ENCODE measurements around the gene MAP3K2. TPM values are rescaled to one million over a fixed set of nuclear protein-coding genes. Genes with fewer than 3 reads are reported as not detected.

Gene MAP3K2
- total and polyA plus RNA-seq, 4 donors, result 5.9 to 46.2 (median 17.0) TPM

DNA sequence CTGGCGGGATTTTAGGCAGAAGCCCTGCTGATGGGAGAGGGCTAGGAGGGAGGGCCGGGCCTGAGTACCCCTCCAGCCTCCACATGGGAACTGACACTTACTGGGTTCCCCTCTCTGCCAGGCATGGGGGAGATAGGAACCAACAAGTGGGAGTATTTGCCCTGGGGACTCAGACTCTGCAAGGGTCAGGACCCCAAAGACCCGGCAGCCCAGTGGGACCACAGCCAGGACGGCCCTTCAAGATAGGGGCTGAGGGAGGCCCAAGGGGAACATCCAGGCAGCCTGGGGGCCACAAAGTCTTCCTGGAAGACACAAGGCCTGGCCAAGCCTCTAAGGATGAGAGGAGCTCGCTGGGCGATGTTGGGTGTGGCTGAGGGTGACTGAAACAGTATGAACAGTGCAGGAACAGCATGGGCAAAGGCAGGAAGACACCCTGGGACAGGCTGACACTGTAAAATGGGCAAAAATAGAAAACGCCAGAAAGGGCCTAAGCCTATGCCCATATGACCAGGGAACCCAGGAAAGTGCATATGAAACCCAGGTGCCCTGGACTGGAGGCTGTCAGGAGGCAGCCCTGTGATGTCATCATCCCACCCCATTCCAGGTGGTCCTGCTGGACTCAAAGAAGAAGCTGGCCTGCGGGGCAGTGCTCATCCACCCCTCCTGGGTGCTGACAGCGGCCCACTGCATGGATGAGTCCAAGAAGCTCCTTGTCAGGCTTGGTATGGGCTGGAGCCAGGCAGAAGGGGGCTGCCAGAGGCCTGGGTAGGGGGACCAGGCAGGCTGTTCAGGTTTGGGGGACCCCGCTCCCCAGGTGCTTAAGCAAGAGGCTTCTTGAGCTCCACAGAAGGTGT, 39.0 kb upstream of the MAP3K2 start:
- no peak overlapping the region for H3K4me3 ChIP-seq (ENCODE audit: low read depth in 1 of 3, low read length in 3 of 3)
- H3K27ac ChIP-seq (ENCODE audit: low read depth in 1 of 2, low read length in 2 of 2), result no peak overlapping the region
- H3K27me3 ChIP-seq (ENCODE audit: control insufficient read depth in 4 of 4, insufficient read depth in 4 of 4, low read length in 3 of 4), result no peaks in the 10 kb centered on the region
- TF ChIP-seq, protein P1, sequence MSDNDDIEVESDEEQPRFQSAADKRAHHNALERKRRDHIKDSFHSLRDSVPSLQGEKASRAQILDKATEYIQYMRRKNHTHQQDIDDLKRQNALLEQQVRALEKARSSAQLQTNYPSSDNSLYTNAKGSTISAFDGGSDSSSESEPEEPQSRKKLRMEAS (IDR thresholded peaks at IDR 0.05), result no peak
- TF ChIP-seq, protein P2, sequence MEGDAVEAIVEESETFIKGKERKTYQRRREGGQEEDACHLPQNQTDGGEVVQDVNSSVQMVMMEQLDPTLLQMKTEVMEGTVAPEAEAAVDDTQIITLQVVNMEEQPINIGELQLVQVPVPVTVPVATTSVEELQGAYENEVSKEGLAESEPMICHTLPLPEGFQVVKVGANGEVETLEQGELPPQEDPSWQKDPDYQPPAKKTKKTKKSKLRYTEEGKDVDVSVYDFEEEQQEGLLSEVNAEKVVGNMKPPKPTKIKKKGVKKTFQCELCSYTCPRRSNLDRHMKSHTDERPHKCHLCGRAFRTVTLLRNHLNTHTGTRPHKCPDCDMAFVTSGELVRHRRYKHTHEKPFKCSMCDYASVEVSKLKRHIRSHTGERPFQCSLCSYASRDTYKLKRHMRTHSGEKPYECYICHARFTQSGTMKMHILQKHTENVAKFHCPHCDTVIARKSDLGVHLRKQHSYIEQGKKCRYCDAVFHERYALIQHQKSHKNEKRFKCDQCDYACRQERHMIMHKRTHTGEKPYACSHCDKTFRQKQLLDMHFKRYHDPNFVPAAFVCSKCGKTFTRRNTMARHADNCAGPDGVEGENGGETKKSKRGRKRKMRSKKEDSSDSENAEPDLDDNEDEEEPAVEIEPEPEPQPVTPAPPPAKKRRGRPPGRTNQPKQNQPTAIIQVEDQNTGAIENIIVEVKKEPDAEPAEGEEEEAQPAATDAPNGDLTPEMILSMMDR (IDR thresholded peaks at IDR 0.05; ENCODE audit: low read depth, low read length, missing input control), result no peak
- TF ChIP-seq SP1 (IDR thresholded peaks at IDR 0.05), result no peak
- TF ChIP-seq GABPA (IDR thresholded peaks at IDR 0.05 in 1 of 2, conservative IDR thresholded peaks at IDR 0.05 in 1 of 2), result no peak
- no peak for TF ChIP-seq JUND (IDR thresholded peaks at IDR 0.05)
- TF ChIP-seq HNF4G (IDR thresholded peaks at IDR 0.05), result no peak
- TF ChIP-seq FOXA2 (IDR thresholded peaks at IDR 0.05), result no peak
- no peak for TF ChIP-seq NR2F2 (IDR thresholded peaks at IDR 0.05)
- TF ChIP-seq EGR1 (IDR thresholded peaks at IDR 0.05; ENCODE audit: low read depth in 2 of 2), result no peak
- TF ChIP-seq, protein P3, sequence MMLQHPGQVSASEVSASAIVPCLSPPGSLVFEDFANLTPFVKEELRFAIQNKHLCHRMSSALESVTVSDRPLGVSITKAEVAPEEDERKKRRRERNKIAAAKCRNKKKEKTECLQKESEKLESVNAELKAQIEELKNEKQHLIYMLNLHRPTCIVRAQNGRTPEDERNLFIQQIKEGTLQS (IDR thresholded peaks at IDR 0.05), result no peak
- no peak for TF ChIP-seq HNF4A (conservative IDR thresholded peaks at IDR 0.05)
- TF ChIP-seq FOXA1 (IDR thresholded peaks at IDR 0.05), result no peak
- TF ChIP-seq, protein P4, sequence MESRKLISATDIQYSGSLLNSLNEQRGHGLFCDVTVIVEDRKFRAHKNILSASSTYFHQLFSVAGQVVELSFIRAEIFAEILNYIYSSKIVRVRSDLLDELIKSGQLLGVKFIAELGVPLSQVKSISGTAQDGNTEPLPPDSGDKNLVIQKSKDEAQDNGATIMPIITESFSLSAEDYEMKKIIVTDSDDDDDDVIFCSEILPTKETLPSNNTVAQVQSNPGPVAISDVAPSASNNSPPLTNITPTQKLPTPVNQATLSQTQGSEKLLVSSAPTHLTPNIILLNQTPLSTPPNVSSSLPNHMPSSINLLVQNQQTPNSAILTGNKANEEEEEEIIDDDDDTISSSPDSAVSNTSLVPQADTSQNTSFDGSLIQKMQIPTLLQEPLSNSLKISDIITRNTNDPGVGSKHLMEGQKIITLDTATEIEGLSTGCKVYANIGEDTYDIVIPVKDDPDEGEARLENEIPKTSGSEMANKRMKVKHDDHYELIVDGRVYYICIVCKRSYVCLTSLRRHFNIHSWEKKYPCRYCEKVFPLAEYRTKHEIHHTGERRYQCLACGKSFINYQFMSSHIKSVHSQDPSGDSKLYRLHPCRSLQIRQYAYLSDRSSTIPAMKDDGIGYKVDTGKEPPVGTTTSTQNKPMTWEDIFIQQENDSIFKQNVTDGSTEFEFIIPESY (IDR thresholded peaks at IDR 0.05), result no peak
- no peak for TF ChIP-seq TAF1 (conservative IDR thresholded peaks at IDR 0.05)
- TF ChIP-seq YY1 (IDR thresholded peaks at IDR 0.05), result no peak
- TF ChIP-seq, protein P5, sequence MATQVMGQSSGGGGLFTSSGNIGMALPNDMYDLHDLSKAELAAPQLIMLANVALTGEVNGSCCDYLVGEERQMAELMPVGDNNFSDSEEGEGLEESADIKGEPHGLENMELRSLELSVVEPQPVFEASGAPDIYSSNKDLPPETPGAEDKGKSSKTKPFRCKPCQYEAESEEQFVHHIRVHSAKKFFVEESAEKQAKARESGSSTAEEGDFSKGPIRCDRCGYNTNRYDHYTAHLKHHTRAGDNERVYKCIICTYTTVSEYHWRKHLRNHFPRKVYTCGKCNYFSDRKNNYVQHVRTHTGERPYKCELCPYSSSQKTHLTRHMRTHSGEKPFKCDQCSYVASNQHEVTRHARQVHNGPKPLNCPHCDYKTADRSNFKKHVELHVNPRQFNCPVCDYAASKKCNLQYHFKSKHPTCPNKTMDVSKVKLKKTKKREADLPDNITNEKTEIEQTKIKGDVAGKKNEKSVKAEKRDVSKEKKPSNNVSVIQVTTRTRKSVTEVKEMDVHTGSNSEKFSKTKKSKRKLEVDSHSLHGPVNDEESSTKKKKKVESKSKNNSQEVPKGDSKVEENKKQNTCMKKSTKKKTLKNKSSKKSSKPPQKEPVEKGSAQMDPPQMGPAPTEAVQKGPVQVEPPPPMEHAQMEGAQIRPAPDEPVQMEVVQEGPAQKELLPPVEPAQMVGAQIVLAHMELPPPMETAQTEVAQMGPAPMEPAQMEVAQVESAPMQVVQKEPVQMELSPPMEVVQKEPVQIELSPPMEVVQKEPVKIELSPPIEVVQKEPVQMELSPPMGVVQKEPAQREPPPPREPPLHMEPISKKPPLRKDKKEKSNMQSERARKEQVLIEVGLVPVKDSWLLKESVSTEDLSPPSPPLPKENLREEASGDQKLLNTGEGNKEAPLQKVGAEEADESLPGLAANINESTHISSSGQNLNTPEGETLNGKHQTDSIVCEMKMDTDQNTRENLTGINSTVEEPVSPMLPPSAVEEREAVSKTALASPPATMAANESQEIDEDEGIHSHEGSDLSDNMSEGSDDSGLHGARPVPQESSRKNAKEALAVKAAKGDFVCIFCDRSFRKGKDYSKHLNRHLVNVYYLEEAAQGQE (IDR thresholded peaks at IDR 0.05), result no peak
- no peaks in the 10 kb centered on the region for H3K9me3 ChIP-seq (ENCODE audit: control insufficient read depth in 4 of 4, low read length in 3 of 4)
- WGBS, result 94% methylated on average over 10 of the region's 10 CpGs
- no peak overlapping the region for H3K9ac ChIP-seq (ENCODE audit: low read depth in 1 of 2, low read length in 2 of 2)
- peaks cover 4 to 31% (median 17%) of the 10 kb centered on the region in 4 donors for H3K36me3 ChIP-seq (ENCODE audit: control insufficient read depth in 4 of 4, insufficient read depth in 3 of 4, low read depth in 1 of 4, low read length in 3 of 4)
- H3K4me1 ChIP-seq (ENCODE audit: control insufficient read depth in 4 of 4, insufficient read depth in 4 of 4, low read length in 3 of 4), result peaks cover 0 to 3% (median 0%) of the 10 kb centered on the region in 4 donors
- DNase-seq (ENCODE audit: low spot score), result no peak

All from liver (tissue), 9 donors.